Liver (tissue), 9 donors: ENCODE results near the gene MYO7B. TPM values are rescaled to one million over a fixed set of nuclear protein-coding genes. Genes with fewer than 3 reads are reported as not detected.

Source experiments
- DNase-seq: peaks from one replicate; pipeline ENCODE4 v3.0.0-alpha.2; 2017; ENCODE audit warnings: low spot score
- H3K27ac ChIP-seq, 2 donors: one replicate each; pipeline ENCODE4 v1.7.0; 2013; ENCODE audit warnings: inconsistent platforms in 2 of 2, low read length in 2 of 2, control low read depth in 1 of 2, low read depth in 1 of 2, mild to moderate bottlenecking in 1 of 2
- H3K27me3 ChIP-seq, 4 donors: one replicate each; pipeline versions ENCODE4 v1.6.1 to v1.7.0; 2013; ENCODE audit warnings: low read length in 3 of 4, inconsistent platforms in 1 of 4, mild to moderate bottlenecking in 1 of 4, moderate library complexity in 1 of 4; ENCODE audit not compliant: control insufficient read depth in 4 of 4, insufficient read depth in 4 of 4
- H3K36me3 ChIP-seq, 4 donors: one replicate each; pipeline versions ENCODE4 v1.6.1 to v1.7.0; 2013; ENCODE audit warnings: low read length in 3 of 4, mild to moderate bottlenecking in 3 of 4, low read depth in 1 of 4, moderate library complexity in 1 of 4; ENCODE audit not compliant: control insufficient read depth in 4 of 4, insufficient read depth in 3 of 4
- H3K4me1 ChIP-seq, 4 donors: one replicate each; pipeline versions ENCODE4 v1.6.1 to v1.7.0; 2013; ENCODE audit warnings: low read length in 3 of 4, mild to moderate bottlenecking in 3 of 4, moderate library complexity in 1 of 4; ENCODE audit not compliant: control insufficient read depth in 4 of 4, insufficient read depth in 4 of 4
- H3K4me3 ChIP-seq, 3 donors: one replicate each; pipeline versions ENCODE4 v1.6.1 to v1.7.0; 2013; ENCODE audit warnings: low read length in 3 of 3, control low read depth in 1 of 3, low read depth in 1 of 3, mild to moderate bottlenecking in 1 of 3
- H3K9ac ChIP-seq, 2 donors: one replicate each; pipeline ENCODE4 v1.7.0; 2013; ENCODE audit warnings: low read length in 2 of 2, mild to moderate bottlenecking in 2 of 2, moderate library complexity in 2 of 2, control low read depth in 1 of 2, low read depth in 1 of 2
- H3K9me3 ChIP-seq, 4 donors: one replicate each; pipeline versions ENCODE4 v1.6.1 to v1.7.0; 2013; ENCODE audit warnings: low read length in 3 of 4; ENCODE audit not compliant: control insufficient read depth in 4 of 4
- EGR1 ChIP-seq, 2 donors: IDR thresholded peaks; 2 replicates each; pipeline ENCODE4 v1.6.1; 2016 to 2018; ENCODE audit warnings: antibody characterized with exemption in 2 of 2, low read depth in 2 of 2
- FOXA1 ChIP-seq: IDR thresholded peaks from 2 replicates; pipeline ENCODE4 v1.6.1; 2016; ENCODE audit warnings: antibody characterized with exemption
- FOXA2 ChIP-seq: IDR thresholded peaks from 2 replicates; pipeline ENCODE4 v1.6.1; 2016; ENCODE audit warnings: antibody characterized with exemption
- GABPA ChIP-seq, 2 donors: IDR thresholded peaks in 1 of 2; conservative IDR thresholded peaks in 1 of 2; 2 replicates each; pipeline ENCODE4 v1.6.1; 2016; ENCODE audit warnings: antibody characterized with exemption in 2 of 2, mild to moderate bottlenecking in 1 of 2, moderate library complexity in 1 of 2
- HNF4A ChIP-seq, 2 donors: conservative IDR thresholded peaks; 2 replicates each; pipeline ENCODE4 v1.6.1; 2016; ENCODE audit warnings: antibody characterized with exemption in 2 of 2, mild to moderate bottlenecking in 2 of 2
- HNF4G ChIP-seq: IDR thresholded peaks from 2 replicates; pipeline ENCODE4 v1.6.1; 2016; ENCODE audit warnings: antibody characterized with exemption
- JUND ChIP-seq, 2 donors: IDR thresholded peaks; 2 replicates each; pipeline ENCODE4 v1.6.1; 2016; ENCODE audit warnings: antibody characterized with exemption in 2 of 2
- NR2F2 ChIP-seq: IDR thresholded peaks from 2 replicates; pipeline ENCODE4 v1.6.1; 2016; ENCODE audit warnings: antibody characterized with exemption
- RAD21 ChIP-seq, 2 donors: IDR thresholded peaks; 2 replicates each; pipeline ENCODE4 v1.6.1; 2016; ENCODE audit warnings: antibody characterized with exemption in 2 of 2, mild to moderate bottlenecking in 2 of 2
- SP1 ChIP-seq: IDR thresholded peaks from 2 replicates; pipeline ENCODE4 v1.6.1; 2018; ENCODE audit warnings: antibody characterized with exemption, mild to moderate bottlenecking
- TAF1 ChIP-seq: conservative IDR thresholded peaks from 2 replicates; pipeline ENCODE4 v1.6.1; 2016; ENCODE audit warnings: antibody characterized with exemption, mild to moderate bottlenecking
- WGBS: extraction: QIAGEN DNeasy Blood & Tissue Kit; methylation state at CpG from one replicate; pipeline ENCODE4 v1.1.7; 2013; 5-methylcytosine and 5-hydroxymethylcytosine counted together
- polyA plus RNA-seq, 2 donors: library from polyadenylated mRNA; stranded (reverse) in 1 of 2; unstranded in 1 of 2; fragments of 200-250 nt in 1 of 2; fragments of >200 nt in 1 of 2; fragmentation: Nextera tagmentation in 1 of 2; extraction: Ambion mirVana in 1 of 2; gene quantifications; one replicate each; pipeline versions ENCODE4 v1.2.1 to v1.2.3, GENCODE V29; 2013 to 2015
- total RNA-seq, 2 donors: library from RNA; depleted of rRNA; stranded (reverse); fragments of >200 nt; gene quantifications; one replicate each; pipeline ENCODE4 v1.2.3, GENCODE V29; 2014
- TF ChIP-seq, protein P1 (sequence below): IDR thresholded peaks from 2 replicates; pipeline ENCODE4 v1.6.1; 2016; ENCODE audit warnings: antibody characterized with exemption, mild to moderate bottlenecking
- TF ChIP-seq, protein P2 (sequence below): fragments of 150-350 bp; IDR thresholded peaks from 2 replicates; pipeline ENCODE4 v1.5.1; 2017; ENCODE audit warnings: improper control_type of control experiment, low read depth, low read length; ENCODE audit not compliant: missing input control
- donor health status: healthy.
- donor health status: healthy.
- donor health status: healthy.
- donor health status: healthy.
- donor health status: healthy.

MYO7B gene
- total and polyA plus RNA-seq, 4 donors = 0.15 to 1.1 (median 0.64) TPM

DNA sequence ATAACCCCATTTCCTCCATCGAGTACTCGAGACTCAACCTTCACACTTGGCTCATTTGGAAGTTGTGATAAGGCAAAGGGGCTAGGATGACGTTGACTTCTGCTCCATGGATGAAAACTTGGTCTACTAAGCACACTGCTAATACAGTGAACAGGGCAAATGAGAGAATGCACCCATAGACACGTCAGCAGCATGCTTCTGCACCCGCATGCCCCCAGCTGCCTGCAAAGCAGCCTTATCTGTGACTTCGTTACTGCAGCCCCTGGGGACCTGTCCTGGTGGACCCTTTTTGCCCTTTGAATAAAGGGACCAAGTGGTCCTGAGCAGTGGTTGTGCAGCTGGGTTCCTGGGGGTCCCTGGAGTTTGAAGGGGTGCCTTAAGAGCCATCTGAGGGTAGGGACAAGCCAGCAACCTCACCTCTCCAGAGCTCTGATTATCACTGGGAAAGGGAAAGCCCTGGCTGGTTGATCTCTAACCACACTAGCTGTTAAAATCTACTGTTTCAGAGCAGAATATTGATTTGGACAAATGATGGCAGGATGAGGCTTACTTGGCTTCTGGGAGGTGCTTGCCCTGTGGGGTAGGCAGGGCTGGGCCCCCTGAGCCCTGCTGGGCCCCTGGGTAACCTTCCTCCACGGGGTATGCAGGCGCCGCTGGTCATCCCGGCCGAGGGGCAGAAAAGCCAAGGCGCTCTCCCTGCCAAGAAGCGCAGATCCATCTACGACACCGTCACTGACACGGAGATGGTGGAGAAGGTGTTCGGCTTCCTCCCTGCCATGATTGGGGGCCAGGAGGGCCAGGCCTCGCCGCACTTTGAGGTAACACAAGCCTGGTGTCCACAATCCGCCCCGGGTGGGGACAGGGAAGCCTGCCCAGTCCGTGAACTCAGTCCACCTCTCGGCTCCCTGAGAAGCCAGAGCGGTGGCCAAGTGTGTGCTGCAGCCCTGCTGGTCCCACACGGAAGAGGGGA lies 72.9 kb downstream of the MYO7B start:
- Histone ChIP-seq H3K27me3 (no peaks in the 10 kb centered on the region), H3K9ac (no peak overlapping the region), H3K9me3 (peaks cover 0 to 13% (median 6%) of the 10 kb centered on the region in 4 donors), H3K4me1 (no peaks in the 10 kb centered on the region), H3K4me3 (no peak overlapping the region), H3K27ac (no peak overlapping the region), H3K36me3 (no peaks in the 10 kb centered on the region)
- DNase-seq = no peak
- 88% methylated on average over 25 of the region's 25 CpGs for WGBS
- TF ChIP-seq NR2F2 = no peak
- TF ChIP-seq RAD21 (IDR thresholded peaks at IDR 0.05) = no peak
- TF ChIP-seq TAF1 = no peak
- TF ChIP-seq EGR1 (IDR thresholded peaks at IDR 0.05; ENCODE audit: low read depth in 2 of 2) = no peak
- TF ChIP-seq GABPA (IDR thresholded peaks at IDR 0.05 in 1 of 2, conservative IDR thresholded peaks at IDR 0.05 in 1 of 2) = no peak
- TF ChIP-seq SP1 = no peak
- TF ChIP-seq, protein P1, sequence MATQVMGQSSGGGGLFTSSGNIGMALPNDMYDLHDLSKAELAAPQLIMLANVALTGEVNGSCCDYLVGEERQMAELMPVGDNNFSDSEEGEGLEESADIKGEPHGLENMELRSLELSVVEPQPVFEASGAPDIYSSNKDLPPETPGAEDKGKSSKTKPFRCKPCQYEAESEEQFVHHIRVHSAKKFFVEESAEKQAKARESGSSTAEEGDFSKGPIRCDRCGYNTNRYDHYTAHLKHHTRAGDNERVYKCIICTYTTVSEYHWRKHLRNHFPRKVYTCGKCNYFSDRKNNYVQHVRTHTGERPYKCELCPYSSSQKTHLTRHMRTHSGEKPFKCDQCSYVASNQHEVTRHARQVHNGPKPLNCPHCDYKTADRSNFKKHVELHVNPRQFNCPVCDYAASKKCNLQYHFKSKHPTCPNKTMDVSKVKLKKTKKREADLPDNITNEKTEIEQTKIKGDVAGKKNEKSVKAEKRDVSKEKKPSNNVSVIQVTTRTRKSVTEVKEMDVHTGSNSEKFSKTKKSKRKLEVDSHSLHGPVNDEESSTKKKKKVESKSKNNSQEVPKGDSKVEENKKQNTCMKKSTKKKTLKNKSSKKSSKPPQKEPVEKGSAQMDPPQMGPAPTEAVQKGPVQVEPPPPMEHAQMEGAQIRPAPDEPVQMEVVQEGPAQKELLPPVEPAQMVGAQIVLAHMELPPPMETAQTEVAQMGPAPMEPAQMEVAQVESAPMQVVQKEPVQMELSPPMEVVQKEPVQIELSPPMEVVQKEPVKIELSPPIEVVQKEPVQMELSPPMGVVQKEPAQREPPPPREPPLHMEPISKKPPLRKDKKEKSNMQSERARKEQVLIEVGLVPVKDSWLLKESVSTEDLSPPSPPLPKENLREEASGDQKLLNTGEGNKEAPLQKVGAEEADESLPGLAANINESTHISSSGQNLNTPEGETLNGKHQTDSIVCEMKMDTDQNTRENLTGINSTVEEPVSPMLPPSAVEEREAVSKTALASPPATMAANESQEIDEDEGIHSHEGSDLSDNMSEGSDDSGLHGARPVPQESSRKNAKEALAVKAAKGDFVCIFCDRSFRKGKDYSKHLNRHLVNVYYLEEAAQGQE = no peak
- TF ChIP-seq HNF4G = no peak
- TF ChIP-seq FOXA2 = no peak
- TF ChIP-seq JUND (IDR thresholded peaks at IDR 0.05) = no peak

DNA sequence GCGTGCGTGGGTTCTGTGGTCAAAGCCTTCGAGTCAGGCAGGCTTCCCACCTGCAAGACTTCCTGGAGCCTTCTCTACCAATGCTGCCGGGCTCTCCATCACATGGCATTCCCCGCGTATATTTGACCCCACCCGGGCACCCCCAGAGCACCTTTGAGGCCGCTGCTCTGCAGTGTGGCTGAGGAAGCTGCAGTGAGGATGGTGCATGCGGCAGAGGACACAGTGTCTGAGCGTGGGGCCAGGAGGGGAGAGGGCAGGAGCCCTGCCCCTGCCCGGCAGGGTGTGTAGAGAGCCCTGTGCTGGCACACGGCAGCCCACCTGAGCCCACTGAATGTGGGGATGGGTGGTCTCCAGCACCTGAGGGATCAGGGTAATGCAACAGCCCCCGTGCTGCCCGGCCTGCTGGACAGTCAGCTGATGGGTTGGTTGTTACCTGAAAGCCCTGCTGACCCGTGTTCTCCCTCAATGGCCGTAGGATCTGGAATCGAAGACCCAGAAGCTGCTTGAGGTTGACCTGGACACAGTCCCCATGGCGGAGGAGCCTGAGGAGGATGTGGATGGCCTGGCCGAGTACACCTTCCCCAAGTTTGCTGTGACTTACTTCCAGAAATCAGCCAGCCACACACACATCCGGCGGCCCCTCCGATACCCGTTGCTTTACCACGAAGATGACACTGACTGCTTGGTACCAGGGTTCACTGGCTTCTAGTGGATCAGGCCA lies 73.7 kb downstream of the MYO7B start:
- no peaks in the 10 kb centered on the region for H3K36me3 ChIP-seq
- H3K27me3 ChIP-seq = no peaks in the 10 kb centered on the region
- no peak overlapping the region for H3K9ac ChIP-seq
- no peak for TF ChIP-seq HNF4G
- no peak for TF ChIP-seq NR2F2
- TF ChIP-seq FOXA1 = no peak
- no peak for TF ChIP-seq GABPA (IDR thresholded peaks at IDR 0.05 in 1 of 2, conservative IDR thresholded peaks at IDR 0.05 in 1 of 2)
- no peak for TF ChIP-seq JUND (IDR thresholded peaks at IDR 0.05)
- no peak for TF ChIP-seq SP1
- TF ChIP-seq, protein P2, sequence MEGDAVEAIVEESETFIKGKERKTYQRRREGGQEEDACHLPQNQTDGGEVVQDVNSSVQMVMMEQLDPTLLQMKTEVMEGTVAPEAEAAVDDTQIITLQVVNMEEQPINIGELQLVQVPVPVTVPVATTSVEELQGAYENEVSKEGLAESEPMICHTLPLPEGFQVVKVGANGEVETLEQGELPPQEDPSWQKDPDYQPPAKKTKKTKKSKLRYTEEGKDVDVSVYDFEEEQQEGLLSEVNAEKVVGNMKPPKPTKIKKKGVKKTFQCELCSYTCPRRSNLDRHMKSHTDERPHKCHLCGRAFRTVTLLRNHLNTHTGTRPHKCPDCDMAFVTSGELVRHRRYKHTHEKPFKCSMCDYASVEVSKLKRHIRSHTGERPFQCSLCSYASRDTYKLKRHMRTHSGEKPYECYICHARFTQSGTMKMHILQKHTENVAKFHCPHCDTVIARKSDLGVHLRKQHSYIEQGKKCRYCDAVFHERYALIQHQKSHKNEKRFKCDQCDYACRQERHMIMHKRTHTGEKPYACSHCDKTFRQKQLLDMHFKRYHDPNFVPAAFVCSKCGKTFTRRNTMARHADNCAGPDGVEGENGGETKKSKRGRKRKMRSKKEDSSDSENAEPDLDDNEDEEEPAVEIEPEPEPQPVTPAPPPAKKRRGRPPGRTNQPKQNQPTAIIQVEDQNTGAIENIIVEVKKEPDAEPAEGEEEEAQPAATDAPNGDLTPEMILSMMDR = no peak
- TF ChIP-seq HNF4A (conservative IDR thresholded peaks at IDR 0.05) = no peak
- TF ChIP-seq, protein P1 = no peak
- no peak for DNase-seq
- 89% methylated on average over 24 of the region's 24 CpGs for WGBS
- peaks cover 2 to 15% (median 7%) of the 10 kb centered on the region in 4 donors for H3K9me3 ChIP-seq
- H3K4me1 ChIP-seq = no peaks in the 10 kb centered on the region
- no peak overlapping the region for H3K27ac ChIP-seq
- no peak overlapping the region for H3K4me3 ChIP-seq
